Colonic mucosa (tissue), 4 donors: ENCODE results near the gene RBM41. TPM values are rescaled to one million over a fixed set of nuclear protein-coding genes. Genes with fewer than 3 reads are reported as not detected.

Experiments used
- DNase-seq: peaks from one replicate; pipeline ENCODE4 v3.0.0-alpha.2; 2020
- H3K27ac ChIP-seq: fragments of 200-600 bp; one replicate; pipeline ENCODE4 v1.8.0; 2021
- H3K27me3 ChIP-seq: fragments of 200-600 bp; one replicate; pipeline ENCODE4 v1.8.0; 2021
- H3K36me3 ChIP-seq: fragments of 200-600 bp; one replicate; pipeline ENCODE4 v1.8.0; 2021
- H3K4me1 ChIP-seq: fragments of 200-600 bp; one replicate; pipeline ENCODE4 v1.8.0; 2021; ENCODE audit warnings: mild to moderate bottlenecking
- H3K4me3 ChIP-seq: fragments of 200-600 bp; one replicate; pipeline ENCODE4 v1.8.0; 2021
- H3K9ac ChIP-seq, 2 donors: one replicate each; pipeline ENCODE4 v1.7.0; 2013; ENCODE audit warnings: control low read depth in 2 of 2, low read depth in 2 of 2, low read length in 2 of 2
- H3K9me3 ChIP-seq: fragments of 200-600 bp; one replicate; pipeline ENCODE4 v1.8.0; 2021
- CTCF ChIP-seq: fragments of 200-600 bp; IDR thresholded peaks from one replicate; pipeline ENCODE4 v1.8.0; 2022; ENCODE audit warnings: antibody characterized with exemption, mild to moderate bottlenecking
- intact Hi-C: fragments of 100-400 bp; cut with DNase I; formaldehyde crosslinking; loops from one replicate; pipeline ENCODE4 v1.14.1; 2022
- total RNA-seq, 2 donors: library from RNA; stranded (reverse); fragmentation: NEBNext Ultra II Directional in 1 of 2; extraction: Animal tissue kit (Norgen Biotek cat#: 25700) in 1 of 2; gene quantifications; one replicate each; pipeline ENCODE4 v1.2.1, GENCODE V29; 2021
- donor health status: healthy.
- donor health status: DM: no; HTN: no; CAD: no.
- donor health status: DM: no; HTN: no; CAD: no.

The RBM41 gene
- total RNA-seq, 2 donors from 2014 or later = 14.3 to 21.9 TPM

- DNase-seq = no peak
- Histone ChIP-seq H3K27ac (no peak overlapping the region), H3K9me3 (no peaks in the 10 kb centered on the region), H3K27me3 (no peaks in the 10 kb centered on the region), H3K9ac (no peak overlapping the region), H3K4me1 (no peaks in the 10 kb centered on the region), H3K36me3 (no peaks in the 10 kb centered on the region), H3K4me3 (no peak overlapping the region)
- intact Hi-C loops = no loop called here
- no peak for TF ChIP-seq CTCF
Observed at GRCh38 chrX:107154787-107155620, 36.4 kb upstream of the RBM41 start.

GRCh38 chrX:107153005-107153404 is 34.4 kb upstream of the RBM41 start:
- Histone ChIP-seq H3K4me1 (no peaks in the 10 kb centered on the region), H3K36me3 (no peaks in the 10 kb centered on the region), H3K4me3 (no peak overlapping the region), H3K9ac (no peak overlapping the region), H3K27ac (no peak overlapping the region), H3K27me3 (no peaks in the 10 kb centered on the region), H3K9me3 (no peaks in the 10 kb centered on the region)
- no peak for DNase-seq
- no peak for TF ChIP-seq CTCF
- intact Hi-C loops = no loop called here

- DNase-seq = no peak
- Histone ChIP-seq H3K27me3 (no peaks in the 10 kb centered on the region), H3K27ac (no peak overlapping the region), H3K4me3 (no peak overlapping the region), H3K4me1 (no peaks in the 10 kb centered on the region), H3K36me3 (no peaks in the 10 kb centered on the region), H3K9ac (no peak overlapping the region), H3K9me3 (no peaks in the 10 kb centered on the region)
- intact Hi-C loops = no loop called here
- no peak for TF ChIP-seq CTCF
Observed at GRCh38 chrX:107146670-107147069, 28.0 kb upstream of the RBM41 start.

GRCh38 chrX:107135965-107136307 is 17.3 kb upstream of the RBM41 start:
- Histone ChIP-seq H3K4me1 (no peaks in the 10 kb centered on the region), H3K27ac (no peak overlapping the region), H3K36me3 (no peaks in the 10 kb centered on the region), H3K9ac (no peak overlapping the region), H3K27me3 (no peaks in the 10 kb centered on the region), H3K9me3 (no peaks in the 10 kb centered on the region), H3K4me3 (no peak overlapping the region)
- intact Hi-C loops = no loop called here
- no peak for DNase-seq
- no peak for TF ChIP-seq CTCF

- intact Hi-C loops = no loop called here
- Histone ChIP-seq H3K9me3 (no peaks in the 10 kb centered on the region), H3K36me3 (no peaks in the 10 kb centered on the region), H3K4me3 (no peak overlapping the region), H3K9ac (no peak overlapping the region), H3K27me3 (no peaks in the 10 kb centered on the region), H3K27ac (no peak overlapping the region), H3K4me1 (no peaks in the 10 kb centered on the region)
- TF ChIP-seq CTCF = no peak
- no peak for DNase-seq
Observed at GRCh38 chrX:107135049-107135964, 16.7 kb upstream of the RBM41 start.
